ENCODE measurements around the gene RGMB.

DNA sequence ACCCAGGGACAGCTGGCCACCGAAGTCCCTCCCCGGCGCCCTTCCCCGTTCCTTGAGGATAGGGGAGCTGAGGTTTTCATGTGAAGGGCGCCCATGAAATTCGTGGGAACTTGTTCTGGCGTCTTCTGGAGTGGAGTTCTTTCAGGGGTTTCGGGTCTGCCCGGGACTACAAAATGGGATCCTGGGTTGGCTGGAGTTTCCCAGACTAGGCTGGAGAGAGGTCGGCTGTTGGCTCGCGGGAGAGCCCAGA lies 3.6 kb upstream of the RGMB start:
- TF ChIP-seq, protein P1, sequence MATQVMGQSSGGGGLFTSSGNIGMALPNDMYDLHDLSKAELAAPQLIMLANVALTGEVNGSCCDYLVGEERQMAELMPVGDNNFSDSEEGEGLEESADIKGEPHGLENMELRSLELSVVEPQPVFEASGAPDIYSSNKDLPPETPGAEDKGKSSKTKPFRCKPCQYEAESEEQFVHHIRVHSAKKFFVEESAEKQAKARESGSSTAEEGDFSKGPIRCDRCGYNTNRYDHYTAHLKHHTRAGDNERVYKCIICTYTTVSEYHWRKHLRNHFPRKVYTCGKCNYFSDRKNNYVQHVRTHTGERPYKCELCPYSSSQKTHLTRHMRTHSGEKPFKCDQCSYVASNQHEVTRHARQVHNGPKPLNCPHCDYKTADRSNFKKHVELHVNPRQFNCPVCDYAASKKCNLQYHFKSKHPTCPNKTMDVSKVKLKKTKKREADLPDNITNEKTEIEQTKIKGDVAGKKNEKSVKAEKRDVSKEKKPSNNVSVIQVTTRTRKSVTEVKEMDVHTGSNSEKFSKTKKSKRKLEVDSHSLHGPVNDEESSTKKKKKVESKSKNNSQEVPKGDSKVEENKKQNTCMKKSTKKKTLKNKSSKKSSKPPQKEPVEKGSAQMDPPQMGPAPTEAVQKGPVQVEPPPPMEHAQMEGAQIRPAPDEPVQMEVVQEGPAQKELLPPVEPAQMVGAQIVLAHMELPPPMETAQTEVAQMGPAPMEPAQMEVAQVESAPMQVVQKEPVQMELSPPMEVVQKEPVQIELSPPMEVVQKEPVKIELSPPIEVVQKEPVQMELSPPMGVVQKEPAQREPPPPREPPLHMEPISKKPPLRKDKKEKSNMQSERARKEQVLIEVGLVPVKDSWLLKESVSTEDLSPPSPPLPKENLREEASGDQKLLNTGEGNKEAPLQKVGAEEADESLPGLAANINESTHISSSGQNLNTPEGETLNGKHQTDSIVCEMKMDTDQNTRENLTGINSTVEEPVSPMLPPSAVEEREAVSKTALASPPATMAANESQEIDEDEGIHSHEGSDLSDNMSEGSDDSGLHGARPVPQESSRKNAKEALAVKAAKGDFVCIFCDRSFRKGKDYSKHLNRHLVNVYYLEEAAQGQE (IDR thresholded peaks at IDR 0.05; ENCODE audit: insufficient read depth in 1 of 2, low read depth in 2 of 2, low read length in 2 of 2), result no peak
- TF ChIP-seq POLR2AphosphoS5 (IDR thresholded peaks at IDR 0.05; ENCODE audit: low read depth, low read length), result no peak
- no peak for TF ChIP-seq TAF1 (IDR thresholded peaks at IDR 0.05; ENCODE audit: borderline replicate concordance, insufficient read depth, low read length)
- no peak for TF ChIP-seq SIN3A (IDR thresholded peaks at IDR 0.05; ENCODE audit: borderline replicate concordance, insufficient read depth, low read length)
